ENCODE data around the gene EMILIN2.

EMILIN2 gene

GRCh38 chr18:2878656-2879330, 32.0 kb downstream of the EMILIN2 start:
- no peak for DNase-seq (ENCODE audit: low read depth)

- no peak for DNase-seq (ENCODE audit: low read depth)
These were observed 33.1 kb downstream of the EMILIN2 start for GRCh38 chr18:2879889-2880288.

- no peak for DNase-seq (ENCODE audit: low read depth)
These were observed 33.7 kb downstream of the EMILIN2 start for GRCh38 chr18:2880473-2880872.

GRCh38 chr18:2881088-2881839, 34.5 kb downstream of the EMILIN2 start:
- DNase-seq (ENCODE audit: low read depth) = no peak

- DNase-seq (ENCODE audit: low read depth) = peak; percentile 11
These were observed 35.0 kb downstream of the EMILIN2 start for GRCh38 chr18:2881840-2882195.

GRCh38 chr18:2882201-2882600, 35.4 kb downstream of the EMILIN2 start:
- DNase-seq (ENCODE audit: low read depth) = no peak

GRCh38 chr18:2883076-2883735, 36.4 kb downstream of the EMILIN2 start:
- no peak for DNase-seq (ENCODE audit: low read depth)

GRCh38 chr18:2884706-2885285, 38.0 kb downstream of the EMILIN2 start:
- DNase-seq (ENCODE audit: low read depth) = no peak

- DNase-seq (ENCODE audit: low read depth) = no peak
These were observed 40.7 kb downstream of the EMILIN2 start for GRCh38 chr18:2887470-2887869.

GRCh38 chr18:2889761-2890192, 43.0 kb downstream of the EMILIN2 start:
- DNase-seq (ENCODE audit: low read depth) = no peak

- no peak for DNase-seq (ENCODE audit: low read depth)
These were observed 43.8 kb downstream of the EMILIN2 start for GRCh38 chr18:2890606-2891005.

- no peak for DNase-seq (ENCODE audit: low read depth)
These were observed 45.0 kb downstream of the EMILIN2 start for GRCh38 chr18:2891526-2892431.

- DNase-seq (ENCODE audit: low read depth) = no peak
These were observed 46.2 kb downstream of the EMILIN2 start for GRCh38 chr18:2893056-2893455.

- no peak for DNase-seq (ENCODE audit: low read depth)
These were observed 46.9 kb downstream of the EMILIN2 start for GRCh38 chr18:2893676-2894075.

- DNase-seq (ENCODE audit: low read depth) = no peak
These were observed 47.5 kb downstream of the EMILIN2 start for GRCh38 chr18:2894131-2894840.

GRCh38 chr18:2894841-2895370, 48.1 kb downstream of the EMILIN2 start:
- no peak for DNase-seq (ENCODE audit: low read depth)

- no peak for DNase-seq (ENCODE audit: low read depth)
These were observed 48.6 kb downstream of the EMILIN2 start for GRCh38 chr18:2895391-2895790.

- DNase-seq (ENCODE audit: low read depth) = no peak
These were observed 50.2 kb downstream of the EMILIN2 start for GRCh38 chr18:2896990-2897389.

GRCh38 chr18:2897448-2898185, 50.8 kb downstream of the EMILIN2 start:
- DNase-seq (ENCODE audit: low read depth) = no peak

GRCh38 chr18:2898186-2898640, 51.4 kb downstream of the EMILIN2 start:
- no peak for DNase-seq (ENCODE audit: low read depth)

Data from activated T-helper 9 cell treated with anti-CD3 and anti-CD28 coated beads, Interleukin-2, amount 50 U/mL, for 16 hours (primary cell).